GM18868 (cell line): ENCODE data around the gene C1QTNF2.

Experiments used
- ATAC-seq: cut with Tn5 transposase; IDR thresholded peaks from one replicate; pipeline ENCODE4 v1.9.1; 2021; ENCODE audit warnings: mild to moderate bottlenecking, moderate library complexity; ENCODE audit not compliant: unreplicated experiment

Gene C1QTNF2

GRCh38 chr5:160305319-160305718 is 65.1 kb downstream of the C1QTNF2 start:
- no peak for ATAC-seq

- no peak for ATAC-seq
Measured at GRCh38 chr5:160303690-160304089, 66.7 kb downstream of the C1QTNF2 start.

DNA sequence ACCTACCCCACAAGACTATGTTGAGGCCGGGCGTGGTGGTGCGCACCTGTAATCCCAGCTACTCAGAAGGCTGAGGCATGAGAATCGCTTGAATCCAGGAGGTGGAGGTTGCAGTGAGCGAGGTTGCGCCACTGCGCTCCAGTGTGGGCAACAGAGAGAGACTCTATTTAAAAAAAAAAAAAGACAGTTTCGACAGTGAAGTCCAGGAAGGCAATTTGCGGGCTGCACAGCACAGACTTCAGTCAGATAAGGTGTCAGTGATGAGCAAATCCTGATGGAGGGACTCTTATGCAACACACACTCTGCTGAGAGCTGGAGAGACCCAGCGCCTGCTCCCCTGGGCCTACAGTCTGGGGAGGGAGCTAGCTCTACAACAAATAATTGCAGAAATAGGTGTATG is 72.2 kb downstream of the C1QTNF2 start:
- no peak for ATAC-seq

- ATAC-seq = no peak
Measured at GRCh38 chr5:160297776-160298175, 72.7 kb downstream of the C1QTNF2 start.
